GM18868 (cell line): ENCODE measurements around the gene PAQR3.

Experiments
- ATAC-seq: cut with Tn5 transposase; IDR thresholded peaks from one replicate; pipeline ENCODE4 v1.9.1; 2021; ENCODE audit warnings: mild to moderate bottlenecking, moderate library complexity; ENCODE audit not compliant: unreplicated experiment

PAQR3 gene

GRCh38 chr4:78938868-78939666 is at the start of gene PAQR3:
Gene PAQR3, minus strand, starts transcription at chr4:78939438. Its CDS starts 214 bp downstream, at chr4:78939224.
- ATAC-seq: peak; percentile 97

- no peak for ATAC-seq
Observed at GRCh38 chr4:78987683-78988082, 48.4 kb upstream of the PAQR3 start.

GRCh38 chr4:78984593-78984992 is 45.4 kb upstream of the PAQR3 start:
- ATAC-seq: no peak

- ATAC-seq: no peak
Observed at GRCh38 chr4:78975865-78976264, 36.6 kb upstream of the PAQR3 start.

- ATAC-seq: no peak
Observed at GRCh38 chr4:78971776-78972175, 32.5 kb upstream of the PAQR3 start.

GRCh38 chr4:78971326-78971725 is 32.1 kb upstream of the PAQR3 start:
- ATAC-seq: no peak

GRCh38 chr4:78962597-78963115 is 23.4 kb upstream of the PAQR3 start:
- no peak for ATAC-seq

- ATAC-seq: no peak
Observed at GRCh38 chr4:78960926-78961325, 21.7 kb upstream of the PAQR3 start.

- ATAC-seq: no peak
Observed at GRCh38 chr4:78956975-78957374, 17.7 kb upstream of the PAQR3 start.

- ATAC-seq: peak; percentile 38
Observed at GRCh38 chr4:78953769-78954666, 14.8 kb upstream of the PAQR3 start.

GRCh38 chr4:78953231-78953630 is 14.0 kb upstream of the PAQR3 start:
- no peak for ATAC-seq

GRCh38 chr4:78951862-78952472 is 12.7 kb upstream of the PAQR3 start:
- ATAC-seq: peak; percentile 80

- ATAC-seq: no peak
Observed at GRCh38 chr4:78949735-78950134, 10.5 kb upstream of the PAQR3 start.

GRCh38 chr4:78945651-78946179 is 6.5 kb upstream of the PAQR3 start:
- ATAC-seq: no peak

GRCh38 chr4:78944381-78944780 is 5.1 kb upstream of the PAQR3 start:
- no peak for ATAC-seq

GRCh38 chr4:78940752-78941151 is 1.5 kb upstream of the PAQR3 start:
- no peak for ATAC-seq

GRCh38 chr4:78939667-78940008 is 400 bp upstream of the PAQR3 start:
- peak; percentile 35 for ATAC-seq

- ATAC-seq: no peak
Observed at GRCh38 chr4:78938474-78938867, 767 bp downstream of the PAQR3 start.

- ATAC-seq: no peak
Observed at GRCh38 chr4:78937837-78938236, 1.4 kb downstream of the PAQR3 start.

GRCh38 chr4:78936989-78937388 is 2.2 kb downstream of the PAQR3 start:
- no peak for ATAC-seq

GRCh38 chr4:78930016-78930629 is 9.1 kb downstream of the PAQR3 start:
- no peak for ATAC-seq
